Measurements from ENCODE around the gene AKAP13. TPM values are rescaled to one million over a fixed set of nuclear protein-coding genes. Genes with fewer than 3 reads are reported as not detected.

AKAP13 gene
- total and polyA plus RNA-seq, 9 donors: 45.3 to 190 (median 98.6) TPM

DNA sequence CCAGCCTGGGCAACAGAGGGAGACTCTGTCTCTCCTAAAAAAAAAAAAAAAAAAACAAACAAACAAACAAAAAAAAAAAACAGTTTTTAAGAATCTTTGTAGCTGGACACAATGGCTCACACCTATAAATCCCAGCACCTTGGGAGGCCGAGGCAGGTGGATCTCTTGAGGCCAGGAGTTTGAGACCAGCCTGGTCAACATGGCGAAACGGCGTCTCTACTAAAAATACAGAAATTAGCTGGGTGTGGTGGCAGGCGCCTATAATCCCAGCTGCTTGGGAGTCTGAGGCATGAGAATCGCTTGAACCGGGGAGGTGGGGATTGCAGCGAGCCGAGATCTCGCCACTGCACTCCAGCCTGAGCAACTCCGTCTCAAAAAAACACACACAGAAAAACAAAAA, 361.3 kb downstream of the AKAP13 start:
- DNase-seq: no peak
- intact Hi-C loops (cut with DNase I): no loop called here
- Histone ChIP-seq H3K27ac (no peak overlapping the region), H3K4me3 (no peak overlapping the region), H3K9me3 (no peaks in the 10 kb centered on the region), H3K27me3 (no peaks in the 10 kb centered on the region), H3K36me3 (no peaks in the 10 kb centered on the region), H3K4me1 (ENCODE audit: insufficient read depth) (peaks cover 4% of the 10 kb centered on the region)
- 93 to 97% (median 95%) methylated on average over 11 of the region's 11 CpGs for WGBS, 3 donors
- TF ChIP-seq, protein P1, sequence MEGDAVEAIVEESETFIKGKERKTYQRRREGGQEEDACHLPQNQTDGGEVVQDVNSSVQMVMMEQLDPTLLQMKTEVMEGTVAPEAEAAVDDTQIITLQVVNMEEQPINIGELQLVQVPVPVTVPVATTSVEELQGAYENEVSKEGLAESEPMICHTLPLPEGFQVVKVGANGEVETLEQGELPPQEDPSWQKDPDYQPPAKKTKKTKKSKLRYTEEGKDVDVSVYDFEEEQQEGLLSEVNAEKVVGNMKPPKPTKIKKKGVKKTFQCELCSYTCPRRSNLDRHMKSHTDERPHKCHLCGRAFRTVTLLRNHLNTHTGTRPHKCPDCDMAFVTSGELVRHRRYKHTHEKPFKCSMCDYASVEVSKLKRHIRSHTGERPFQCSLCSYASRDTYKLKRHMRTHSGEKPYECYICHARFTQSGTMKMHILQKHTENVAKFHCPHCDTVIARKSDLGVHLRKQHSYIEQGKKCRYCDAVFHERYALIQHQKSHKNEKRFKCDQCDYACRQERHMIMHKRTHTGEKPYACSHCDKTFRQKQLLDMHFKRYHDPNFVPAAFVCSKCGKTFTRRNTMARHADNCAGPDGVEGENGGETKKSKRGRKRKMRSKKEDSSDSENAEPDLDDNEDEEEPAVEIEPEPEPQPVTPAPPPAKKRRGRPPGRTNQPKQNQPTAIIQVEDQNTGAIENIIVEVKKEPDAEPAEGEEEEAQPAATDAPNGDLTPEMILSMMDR (IDR thresholded peaks at IDR 0.05): no peak
- TF ChIP-seq POLR2A (IDR thresholded peaks at IDR 0.05) (no peak), EP300 (IDR thresholded peaks at IDR 0.05) (no peak)

- Histone ChIP-seq H3K4me3 (no peak overlapping the region), H3K4me1 (ENCODE audit: insufficient read depth) (peaks cover 4% of the 10 kb centered on the region), H3K27me3 (no peaks in the 10 kb centered on the region), H3K27ac (no peak overlapping the region), H3K36me3 (no peaks in the 10 kb centered on the region), H3K9me3 (no peaks in the 10 kb centered on the region)
- 60 to 65% (median 64%) methylated on average over 8 of the region's 8 CpGs for WGBS, 3 donors
- no peak for TF ChIP-seq POLR2A (IDR thresholded peaks at IDR 0.05)
- TF ChIP-seq EP300 (IDR thresholded peaks at IDR 0.05): no peak
- TF ChIP-seq, protein P1 (IDR thresholded peaks at IDR 0.05): no peak
- intact Hi-C loops (cut with DNase I): no loop called here
- no peak for DNase-seq
Measured at GRCh38 chr15:85742186-85742821, 361.9 kb downstream of the AKAP13 start.

- Histone ChIP-seq H3K27me3 (no peaks in the 10 kb centered on the region), H3K9me3 (no peaks in the 10 kb centered on the region), H3K4me3 (no peak overlapping the region), H3K27ac (no peak overlapping the region), H3K36me3 (no peaks in the 10 kb centered on the region), H3K4me1 (ENCODE audit: insufficient read depth) (peaks cover 4% of the 10 kb centered on the region)
- DNase-seq: peak in 1 of 5 donors; percentile 12
- 81 to 85% (median 81%) methylated on average over 14 of the region's 14 CpGs for WGBS, 3 donors
- TF ChIP-seq POLR2A (IDR thresholded peaks at IDR 0.05) (no peak), EP300 (IDR thresholded peaks at IDR 0.05) (no peak)
- TF ChIP-seq, protein P1 (IDR thresholded peaks at IDR 0.05): no peak
- intact Hi-C loops (cut with DNase I): no loop called here
Measured at GRCh38 chr15:85743392-85744055, 363.1 kb downstream of the AKAP13 start.

- H3K4me1 ChIP-seq (ENCODE audit: insufficient read depth): peaks cover 6% of the 10 kb centered on the region
- WGBS, 3 donors: 66 to 83% (median 72%) methylated on average over 10 of the region's 10 CpGs
- no peak overlapping the region for H3K27ac ChIP-seq
- intact Hi-C loops (cut with DNase I): no loop called here
- no peaks in the 10 kb centered on the region for H3K9me3 ChIP-seq
- DNase-seq: peak in 1 of 5 donors; percentile 10
- no peaks in the 10 kb centered on the region for H3K36me3 ChIP-seq
- TF ChIP-seq POLR2A (IDR thresholded peaks at IDR 0.05) (no peak), EP300 (IDR thresholded peaks at IDR 0.05) (no peak)
- TF ChIP-seq, protein P1 (IDR thresholded peaks at IDR 0.05): no peak
- no peak overlapping the region for H3K4me3 ChIP-seq
- no peaks in the 10 kb centered on the region for H3K27me3 ChIP-seq
Measured at GRCh38 chr15:85744579-85744978, 364.2 kb downstream of the AKAP13 start.

Measured in ovary (tissue), 9 donors.